ENCODE data around the gene SYNPO2L.
"Not testable (repeated sequence)": the region's sequence is repeated elsewhere in the genome, so short reads cannot be mapped to it uniquely, and the experiment has no call there.

SYNPO2L gene

DNA sequence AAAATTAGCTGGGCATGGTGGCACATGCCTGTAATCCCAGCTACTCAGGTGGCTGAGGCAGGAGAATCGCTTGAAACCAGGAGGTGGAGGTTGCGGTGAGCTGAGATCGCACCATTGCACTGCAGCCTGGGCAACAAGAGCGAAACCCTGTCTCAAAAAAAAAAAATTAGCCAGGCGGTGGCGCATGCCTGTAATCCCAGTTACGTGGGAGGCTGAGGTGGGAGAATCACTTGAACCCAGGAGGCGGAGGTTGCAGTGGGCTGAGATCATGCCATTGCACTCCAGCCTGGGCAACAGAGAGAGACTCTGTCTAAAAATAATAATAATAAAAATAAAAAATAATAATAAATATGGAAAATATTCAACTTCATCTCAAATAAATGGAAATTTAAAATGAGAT is 38.7 kb downstream of the SYNPO2L start:
- not testable (repeated sequence) for DNase-seq

- DNase-seq = no peak
Measured at GRCh38 chr10:73614720-73615119, 41.1 kb downstream of the SYNPO2L start.

DNA sequence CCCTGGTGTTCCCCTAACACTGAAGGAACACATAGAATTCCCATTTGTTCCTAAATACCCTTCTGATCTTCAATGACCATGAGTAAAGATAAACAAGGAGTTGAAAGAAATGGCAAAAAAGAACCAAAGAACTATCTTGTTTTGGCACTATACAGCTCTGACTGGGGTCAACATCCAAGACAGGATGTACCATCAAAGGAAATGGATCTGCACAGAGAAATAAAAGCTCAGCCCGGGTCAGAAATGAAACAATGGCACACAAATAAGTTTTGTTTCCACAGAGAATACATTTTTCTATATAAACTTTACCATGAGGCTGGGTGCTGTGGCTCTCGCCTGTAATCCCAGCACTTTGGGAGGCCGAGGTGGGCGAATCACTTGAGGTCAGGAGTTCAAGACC is 46.7 kb downstream of the SYNPO2L start:
- no peak for DNase-seq

GRCh38 chr10:73601486-73601921 is 54.3 kb downstream of the SYNPO2L start:
- DNase-seq = no peak

DNA sequence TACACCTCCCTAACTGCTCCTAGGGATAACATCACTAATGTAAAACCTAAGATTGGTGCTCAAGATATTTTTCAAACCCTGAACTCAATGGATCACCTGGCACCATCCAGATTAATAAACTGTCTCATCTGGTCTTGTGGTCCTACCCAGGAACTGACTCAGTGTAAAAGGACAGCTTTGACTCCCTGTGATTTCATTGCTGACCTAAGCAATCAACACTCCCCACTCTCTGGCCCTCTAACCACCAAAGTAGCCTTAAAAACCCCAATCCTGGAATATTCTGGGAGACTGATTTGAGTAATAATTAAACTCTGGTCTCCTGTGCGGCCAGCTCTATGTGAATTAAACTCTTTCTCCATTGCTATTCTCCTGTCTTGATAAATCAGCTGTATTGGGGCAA is 58.5 kb downstream of the SYNPO2L start:
- DNase-seq = no peak

Data from T-helper 1 cell (primary cell).